Progenitor cell of endocrine pancreas (in vitro differentiated cells): ENCODE measurements around the gene FADS6. TPM values are rescaled to one million over a fixed set of nuclear protein-coding genes. Genes with fewer than 3 reads are reported as not detected.

Experiments used
- DNase-seq: peaks from one replicate; pipeline ENCODE4 v3.0.0; 2021; ENCODE audit warnings: low spot score; ENCODE audit not compliant: unreplicated experiment
- H3K27ac Mint-ChIP-seq: 2 replicates; pipeline ENCODE4 v1.8.0; 2021; ENCODE audit warnings: mild to moderate bottlenecking, moderate library complexity, mixed read lengths
- H3K27me3 Mint-ChIP-seq: 2 replicates; pipeline ENCODE4 v1.8.0; 2021; ENCODE audit warnings: mixed read lengths
- H3K36me3 Mint-ChIP-seq: 2 replicates; pipeline ENCODE4 v1.8.0; 2022; ENCODE audit warnings: mixed read lengths; ENCODE audit not compliant: insufficient read depth
- H3K4me1 Mint-ChIP-seq: 2 replicates; pipeline ENCODE4 v1.8.0; 2021; ENCODE audit warnings: low read depth, mixed read lengths
- H3K4me3 Mint-ChIP-seq: 2 replicates; pipeline ENCODE4 v1.8.0; 2021; ENCODE audit warnings: low read depth, mild to moderate bottlenecking, moderate library complexity, mixed read lengths
- H3K9me3 Mint-ChIP-seq: 2 replicates; pipeline ENCODE4 v1.8.0; 2021; ENCODE audit warnings: low read depth, mixed read lengths
- total RNA-seq: library from RNA; stranded (reverse); gene quantifications from 2 replicates; pipeline ENCODE4 v1.2.1, GENCODE V29; 2021
- TF ChIP-seq, protein P1 (sequence below): fragments of 200-600 bp; sonication (generic); IDR thresholded peaks from one replicate; pipeline ENCODE4 v1.5.0; 2021; ENCODE audit warnings: antibody characterized with exemption, mild to moderate bottlenecking; ENCODE audit not compliant: unreplicated experiment

FADS6 gene
- total RNA-seq, 1 donor from 2014 or later = 0.14 TPM

DNA sequence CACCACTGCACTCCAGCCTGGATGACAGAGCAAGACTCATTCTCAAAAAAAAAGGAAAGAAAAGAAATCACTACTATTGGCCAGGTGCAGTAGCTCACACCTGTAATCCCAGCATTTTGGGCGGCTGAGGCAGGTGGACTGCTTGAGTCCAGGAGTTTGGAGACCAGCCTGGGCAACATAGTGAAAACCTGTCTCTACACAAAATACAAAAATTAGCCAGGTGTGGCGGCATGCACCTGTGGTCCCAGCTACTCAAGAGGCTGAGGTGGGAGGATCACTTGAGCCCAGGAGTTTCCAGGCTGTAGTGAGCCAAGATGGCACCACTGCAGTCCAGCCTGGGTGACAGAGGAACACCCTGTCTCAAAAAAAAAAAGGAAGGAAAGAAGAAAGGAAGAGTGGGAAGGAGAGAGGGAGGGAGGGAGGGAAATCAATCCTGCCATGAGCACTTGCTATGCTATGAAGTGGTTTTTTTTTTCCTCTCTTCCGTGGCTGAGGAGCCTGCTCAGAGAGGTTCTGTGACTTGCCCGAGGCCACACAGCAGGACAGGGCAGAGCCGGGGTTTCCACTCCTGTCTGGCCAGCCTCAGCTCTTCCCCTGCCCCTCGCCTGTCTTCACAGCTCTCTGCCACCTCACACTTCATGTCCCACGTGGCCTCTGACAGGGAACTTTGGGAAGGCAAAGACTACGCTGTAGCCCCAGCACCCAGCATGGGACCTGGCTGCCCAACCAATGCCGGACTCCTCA, 44.6 kb downstream of the FADS6 start:
- no peaks in the 10 kb centered on the region for H3K36me3 Mint-ChIP-seq
- H3K4me1 Mint-ChIP-seq = no peaks in the 10 kb centered on the region
- H3K27me3 Mint-ChIP-seq = peaks cover 77% of the 10 kb centered on the region
- DNase-seq = no peak
- TF ChIP-seq, protein P1, sequence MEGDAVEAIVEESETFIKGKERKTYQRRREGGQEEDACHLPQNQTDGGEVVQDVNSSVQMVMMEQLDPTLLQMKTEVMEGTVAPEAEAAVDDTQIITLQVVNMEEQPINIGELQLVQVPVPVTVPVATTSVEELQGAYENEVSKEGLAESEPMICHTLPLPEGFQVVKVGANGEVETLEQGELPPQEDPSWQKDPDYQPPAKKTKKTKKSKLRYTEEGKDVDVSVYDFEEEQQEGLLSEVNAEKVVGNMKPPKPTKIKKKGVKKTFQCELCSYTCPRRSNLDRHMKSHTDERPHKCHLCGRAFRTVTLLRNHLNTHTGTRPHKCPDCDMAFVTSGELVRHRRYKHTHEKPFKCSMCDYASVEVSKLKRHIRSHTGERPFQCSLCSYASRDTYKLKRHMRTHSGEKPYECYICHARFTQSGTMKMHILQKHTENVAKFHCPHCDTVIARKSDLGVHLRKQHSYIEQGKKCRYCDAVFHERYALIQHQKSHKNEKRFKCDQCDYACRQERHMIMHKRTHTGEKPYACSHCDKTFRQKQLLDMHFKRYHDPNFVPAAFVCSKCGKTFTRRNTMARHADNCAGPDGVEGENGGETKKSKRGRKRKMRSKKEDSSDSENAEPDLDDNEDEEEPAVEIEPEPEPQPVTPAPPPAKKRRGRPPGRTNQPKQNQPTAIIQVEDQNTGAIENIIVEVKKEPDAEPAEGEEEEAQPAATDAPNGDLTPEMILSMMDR = no peak
- H3K4me3 Mint-ChIP-seq = no peak overlapping the region
- no peaks in the 10 kb centered on the region for H3K9me3 Mint-ChIP-seq
- H3K27ac Mint-ChIP-seq = no peak overlapping the region

DNA sequence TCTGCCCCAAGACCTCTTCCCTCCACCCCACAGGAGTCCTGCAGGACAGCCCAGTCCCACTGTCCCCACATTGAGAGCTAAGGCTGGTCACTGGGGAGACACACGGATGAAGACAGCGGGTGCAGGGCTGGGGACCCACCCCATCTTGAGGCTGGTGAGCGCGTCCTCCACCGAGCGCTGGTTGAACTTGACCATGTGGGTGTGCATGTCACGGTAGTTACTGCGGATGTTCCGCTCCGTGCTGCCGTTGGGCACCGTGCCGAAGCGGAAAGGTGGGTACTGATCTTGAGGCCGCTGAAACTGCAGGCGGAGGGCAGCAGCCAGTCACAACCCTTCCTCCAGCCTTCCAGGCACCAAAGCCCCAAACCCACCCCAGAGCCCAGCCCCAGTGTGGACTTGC, 46.8 kb downstream of the FADS6 start:
- TF ChIP-seq, protein P1 = no peak
- no peak for DNase-seq
- no peaks in the 10 kb centered on the region for H3K9me3 Mint-ChIP-seq
- H3K27me3 Mint-ChIP-seq = peaks cover 74% of the 10 kb centered on the region
- H3K4me3 Mint-ChIP-seq = no peak overlapping the region
- H3K27ac Mint-ChIP-seq = no peak overlapping the region
- no peaks in the 10 kb centered on the region for H3K36me3 Mint-ChIP-seq
- no peaks in the 10 kb centered on the region for H3K4me1 Mint-ChIP-seq

DNA sequence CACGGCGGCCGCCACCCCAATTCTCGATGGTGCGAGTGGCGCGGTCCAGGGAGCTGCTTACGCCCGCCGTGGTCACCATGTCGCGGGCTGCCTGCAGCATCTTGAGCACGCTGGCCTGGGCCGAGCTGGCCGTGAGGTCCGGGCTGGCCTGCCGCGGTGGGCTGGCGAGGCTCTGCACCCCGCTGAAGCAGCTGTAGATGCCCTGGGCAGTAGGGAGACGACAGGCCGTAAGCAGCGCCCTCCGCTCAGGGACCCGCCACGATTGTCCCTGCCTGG, 50.1 kb downstream of the FADS6 start:
- no peaks in the 10 kb centered on the region for H3K36me3 Mint-ChIP-seq
- H3K9me3 Mint-ChIP-seq = no peaks in the 10 kb centered on the region
- peaks cover 14% of the 10 kb centered on the region for H3K4me1 Mint-ChIP-seq
- peaks cover 51% of the 10 kb centered on the region for H3K27me3 Mint-ChIP-seq
- no peak overlapping the region for H3K4me3 Mint-ChIP-seq
- DNase-seq = no peak
- no peak overlapping the region for H3K27ac Mint-ChIP-seq
- TF ChIP-seq, protein P1 = no peak

DNA sequence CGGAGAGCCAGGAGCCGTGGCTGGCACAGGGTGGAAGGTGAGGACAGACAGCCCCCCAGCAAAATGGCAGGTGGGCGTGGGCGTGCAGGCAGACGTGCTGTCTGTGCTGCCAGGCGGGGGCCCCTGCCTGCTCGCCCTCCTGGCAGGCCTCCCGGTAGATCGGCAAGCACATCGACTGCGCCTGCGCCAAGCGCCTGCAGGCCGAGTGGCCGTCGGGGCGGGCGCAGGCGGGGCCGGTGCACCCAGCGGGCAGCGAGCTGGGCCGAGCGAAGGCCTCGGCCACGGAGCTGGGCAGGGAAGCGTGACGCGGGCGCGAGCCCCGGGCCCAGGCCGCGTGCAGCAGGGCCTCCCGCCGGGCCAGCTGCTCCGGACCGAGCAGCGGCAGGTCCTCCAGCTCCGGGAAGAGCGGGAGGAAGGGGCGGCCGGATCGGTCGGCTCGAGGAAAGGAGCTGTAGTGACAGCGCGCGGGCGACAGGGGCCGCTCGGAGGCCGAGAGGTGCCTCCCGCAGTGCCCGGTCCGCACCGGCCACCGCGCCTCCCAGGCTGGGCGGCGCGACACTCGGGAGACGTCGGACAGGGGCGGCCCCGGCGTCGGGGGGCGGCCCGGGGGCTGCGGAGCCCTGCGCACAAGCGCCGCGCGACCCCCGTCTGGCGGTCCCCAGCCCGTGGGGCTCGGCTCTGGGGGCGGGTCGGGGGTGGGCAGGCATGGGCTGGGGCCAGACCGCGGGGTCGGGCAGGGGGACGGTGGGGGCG, 50.7 kb downstream of the FADS6 start:
- no peak overlapping the region for H3K4me3 Mint-ChIP-seq
- H3K27me3 Mint-ChIP-seq = peaks cover 46% of the 10 kb centered on the region
- no peak overlapping the region for H3K27ac Mint-ChIP-seq
- no peaks in the 10 kb centered on the region for H3K9me3 Mint-ChIP-seq
- no peaks in the 10 kb centered on the region for H3K36me3 Mint-ChIP-seq
- TF ChIP-seq, protein P1 = peak; percentile 66
- peak; percentile 64 for DNase-seq
- H3K4me1 Mint-ChIP-seq = peaks cover 14% of the 10 kb centered on the region

DNA sequence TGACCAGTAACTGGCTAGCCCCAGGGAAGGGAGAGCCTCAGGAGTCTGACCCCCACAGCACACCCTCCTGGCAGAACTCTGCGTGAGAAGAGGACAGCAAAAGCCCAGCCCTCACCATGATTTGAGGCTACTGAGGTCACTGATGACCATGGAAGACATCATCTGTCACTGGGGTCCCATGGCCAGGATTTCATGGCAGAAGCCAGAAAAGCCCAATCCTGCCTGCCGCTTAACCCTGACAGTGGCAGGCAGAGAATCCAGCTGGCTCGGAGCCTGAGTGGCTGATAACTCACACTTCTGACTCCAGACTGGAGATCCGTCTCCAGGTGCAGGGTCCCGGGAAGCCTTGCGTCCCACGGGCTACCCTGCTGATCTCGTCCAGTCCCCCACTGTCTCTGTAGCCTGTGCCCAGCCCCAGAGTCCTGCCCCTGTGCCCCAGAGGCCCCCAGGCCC, 51.3 kb downstream of the FADS6 start:
- no peak for DNase-seq
- Mint-ChIP-seq H3K36me3 (no peaks in the 10 kb centered on the region), H3K9me3 (no peaks in the 10 kb centered on the region), H3K27me3 (peaks cover 45% of the 10 kb centered on the region), H3K4me1 (peaks cover 14% of the 10 kb centered on the region), H3K27ac (no peak overlapping the region), H3K4me3 (no peak overlapping the region)
- TF ChIP-seq, protein P1 = no peak
